A549 (cell line): ENCODE data around the gene TCP11L2. TPM values are rescaled to one million over a fixed set of nuclear protein-coding genes. Genes with fewer than 3 reads are reported as not detected.

Experiments used
- ATOH8 ChIP-seq: fragments of 250-450 bp; sonication (Bioruptor Pico); IDR thresholded peaks from 2 replicates; pipeline ENCODE4 v1.5.0; 2020; ENCODE audit warnings: low read depth, mild to moderate bottlenecking, moderate library complexity
- BCL3 ChIP-seq: fragments of >200 bp; sonication (Bioruptor Twin); formaldehyde crosslinking; IDR thresholded peaks from 3 replicates; pipeline ENCODE4 v1.6.1; 2016
- CBX2 ChIP-seq: fragments of 200-600 bp; sonication (generic); IDR thresholded peaks from 2 replicates; pipeline ENCODE4 v1.6.1; 2016; ENCODE audit warnings: low read depth, mild to moderate bottlenecking, borderline replicate concordance
- CBX8 ChIP-seq: fragments of 200-600 bp; sonication (generic); IDR thresholded peaks from 2 replicates; pipeline ENCODE4 v1.6.1; 2016
- CHD2 ChIP-seq: fragments of 150-350 bp; IDR thresholded peaks from 2 replicates; pipeline ENCODE4 v1.6.1; 2014; ENCODE audit warnings: low read length; ENCODE audit not compliant: partially characterized antibody
- CHD4 ChIP-seq: fragments of 200-600 bp; sonication (generic); IDR thresholded peaks from 2 replicates; pipeline ENCODE4 v1.6.1; 2016; ENCODE audit warnings: antibody characterized with exemption, mild to moderate bottlenecking, borderline replicate concordance
- E2F6 ChIP-seq: IDR thresholded peaks from 2 replicates; pipeline ENCODE4 v1.6.1; 2012; ENCODE audit warnings: low read depth, borderline replicate concordance
- EHMT2 ChIP-seq: fragments of 200-600 bp; sonication (generic); IDR thresholded peaks from 2 replicates; pipeline ENCODE4 v1.6.1; 2016; ENCODE audit warnings: antibody characterized with exemption, low read depth, mild to moderate bottlenecking, moderate library complexity
- EP300 ChIP-seq, 2 experiments: fragments of >200 bp; sonication (Bioruptor Twin); formaldehyde crosslinking; IDR thresholded peaks; 2 replicates in 1 of 2; 3 replicates in 1 of 2; pipeline ENCODE4 v1.6.1; 2016 to 2017
- ESRRA ChIP-seq: fragments of 150-350 bp; IDR thresholded peaks from 2 replicates; pipeline ENCODE4 v1.6.1; 2014; ENCODE audit warnings: mild to moderate bottlenecking, low read length, borderline replicate concordance
- FOXS1 ChIP-seq: fragments of 250-450 bp; sonication (Bioruptor Pico); IDR thresholded peaks from 2 replicates; pipeline ENCODE4 v1.5.0; 2020; ENCODE audit warnings: mild to moderate bottlenecking, moderate library complexity
- HDAC2 ChIP-seq: fragments of 200-600 bp; sonication (generic); IDR thresholded peaks from 2 replicates; pipeline ENCODE4 v1.6.1; 2016
- HMGXB4 ChIP-seq: fragments of 250-450 bp; sonication (Bioruptor Pico); IDR thresholded peaks from 2 replicates; pipeline ENCODE4 v1.5.0; 2021; ENCODE audit warnings: mild to moderate bottlenecking, moderate library complexity, borderline replicate concordance
- HOXA7 ChIP-seq: fragments of 250-450 bp; sonication (Bioruptor Pico); IDR thresholded peaks from 2 replicates; pipeline ENCODE4 v1.5.0; 2020; ENCODE audit warnings: mild to moderate bottlenecking, moderate library complexity
- HOXB5 ChIP-seq: fragments of 250-450 bp; sonication (Bioruptor Pico); IDR thresholded peaks from 2 replicates; pipeline ENCODE4 v1.5.0; 2020; ENCODE audit warnings: mild to moderate bottlenecking, moderate library complexity
- JUN ChIP-seq, 2 experiments: fragments of >200 bp; sonication (Bioruptor Twin); formaldehyde crosslinking; IDR thresholded peaks; 2 replicates in 1 of 2; 3 replicates in 1 of 2; pipeline ENCODE4 v1.6.1; 2016 to 2017
- MAFK ChIP-seq: fragments of 450-650 bp; IDR thresholded peaks from 2 replicates; pipeline ENCODE4 v1.6.1; 2014; ENCODE audit not compliant: partially characterized antibody
- NR3C1 ChIP-seq: fragments of >200 bp; sonication (Bioruptor Twin); formaldehyde crosslinking; IDR thresholded peaks from 3 replicates; pipeline ENCODE4 v1.6.1; 2017
- POLR2A ChIP-seq: IDR thresholded peaks from 2 replicates; pipeline ENCODE4 v1.6.1; 2012; ENCODE audit warnings: mild to moderate bottlenecking, low read length
- SMC3 ChIP-seq: fragments of >200 bp; sonication (Bioruptor Twin); formaldehyde crosslinking; IDR thresholded peaks from 3 replicates; pipeline ENCODE4 v1.6.1; 2018; ENCODE audit warnings: inconsistent platforms
- SREBF2 ChIP-seq: fragments of 450-650 bp; IDR thresholded peaks from 2 replicates; pipeline ENCODE4 v1.6.1; 2014; ENCODE audit warnings: mild to moderate bottlenecking, moderate library complexity
- TFCP2L1 ChIP-seq: fragments of 250-450 bp; sonication (Bioruptor Pico); IDR thresholded peaks from 2 replicates; pipeline ENCODE4 v1.5.0; 2021; ENCODE audit warnings: mild to moderate bottlenecking
- TP53 ChIP-seq: fragments of 250-450 bp; sonication (Bioruptor Pico); IDR thresholded peaks from 2 replicates; pipeline ENCODE4 v1.5.0; 2021; ENCODE audit warnings: mild to moderate bottlenecking, moderate library complexity
- ZFP36 ChIP-seq: fragments of 450-650 bp; IDR thresholded peaks from 2 replicates; pipeline ENCODE4 v1.6.1; 2014; ENCODE audit warnings: borderline replicate concordance; ENCODE audit not compliant: partially characterized antibody
- ZNF302 ChIP-seq: fragments of 250-450 bp; sonication (Bioruptor Pico); IDR thresholded peaks from 2 replicates; pipeline ENCODE4 v1.9.0; 2021; ENCODE audit warnings: inconsistent platforms, mild to moderate bottlenecking, moderate library complexity
- polyA plus RNA-seq, 4 experiments: library from polyadenylated mRNA; depleted of rRNA in 3 of 4; stranded (reverse); fragments of >200 nt; fragmentation: RNase III in 1 of 4; extraction: RNeasy Plus Mini Kit Qiagen cat#74134 plus additional on column Dnase treatment in 1 of 4; gene quantifications; 2 replicates in 3 of 4; 3 replicates in 1 of 4; pipeline ENCODE4 v1.2.3, GENCODE V29; 2011 to 2017
- TF ChIP-seq, protein P1 (sequence below): fragments of >200 bp; sonication (Bioruptor Twin); formaldehyde crosslinking; IDR thresholded peaks from 2 replicates; pipeline ENCODE4 v1.6.1; 2016

TCP11L2 gene
- polyA plus RNA-seq, 2 of the 4 experiments (the other 2 are of a cell fraction), result 4.1 to 16.6 TPM

DNA sequence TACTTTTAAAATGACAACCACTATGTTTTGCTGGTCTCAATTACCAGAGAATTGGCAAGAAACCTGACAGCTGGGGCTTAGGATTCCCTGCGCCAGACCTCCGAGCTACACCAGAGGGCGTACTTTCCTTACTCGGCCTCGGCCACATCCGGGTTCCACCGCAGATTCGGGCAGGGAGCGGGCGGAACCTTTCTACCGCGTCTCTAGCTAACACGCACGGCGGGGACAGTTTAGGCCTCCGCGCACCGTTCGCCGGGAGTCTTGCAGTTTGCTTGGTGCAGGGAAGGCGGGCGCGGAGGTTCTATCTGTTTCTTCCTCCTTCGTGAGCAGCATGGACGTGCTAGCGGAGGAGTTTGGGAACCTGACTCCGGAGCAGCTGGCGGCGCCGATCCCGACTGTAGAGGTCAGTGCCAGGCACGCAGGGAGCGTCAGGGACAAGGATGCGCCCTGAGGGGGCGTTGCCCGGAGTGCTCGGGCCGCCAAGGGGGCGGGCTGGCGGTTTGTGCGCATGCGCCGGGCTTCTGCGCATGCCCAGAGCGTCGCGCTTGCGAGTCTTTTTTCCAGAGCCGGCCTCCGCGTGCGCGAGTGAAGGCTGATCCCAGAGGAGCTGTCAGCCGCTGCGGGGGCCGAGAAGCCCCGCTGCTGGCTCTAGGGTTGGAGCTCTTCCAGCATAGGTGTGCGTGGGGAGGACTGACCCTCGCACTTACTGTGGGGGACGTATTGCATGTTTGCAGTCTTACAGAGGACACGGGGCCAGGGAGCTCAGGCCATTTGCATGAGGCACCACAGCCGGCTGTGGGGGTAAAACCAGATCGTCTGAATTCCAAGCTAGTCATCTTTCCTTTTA is 55.2 kb downstream of the TCP11L2 start, which contains the start of gene POLR3B (continued):
- TF ChIP-seq CBX8 (no peak), EP300 (IDR thresholded peaks at IDR 0.05) (no peak), TP53 (CRISPR knock-in tag) (0 out of 2 replicates have a peak, but pooled peaks have one; percentile 49), NR3C1 (no peak), HMGXB4 (peak; percentile 74; the same call in 1 of the 2 replicates), HOXB5 (CRISPR knock-in tag) (no peak), HOXA7 (CRISPR knock-in tag) (no peak), EHMT2 (no peak), BCL3 (peak; percentile 89; the same call in 2 of the 3 replicates), CHD4 (no peak), ZFP36 (no peak), ATOH8 (CRISPR knock-in tag) (peak; percentile 34; the same call in 1 of the 2 replicates), POLR2A (peak; percentile 92), CBX2 (no peak), E2F6 (no peak; the same call in none of the 2 replicates), ESRRA (no peak), MAFK (no peak), SREBF2 (no peak), HDAC2 (no peak), JUN (IDR thresholded peaks at IDR 0.05) (peak; percentile 91 to 97; a peak in 4 of 5 replicates), CHD2 (no peak), FOXS1 (CRISPR knock-in tag) (0 out of 2 replicates have a peak, but pooled peaks have one; percentile 37), SMC3 (peak; percentile 91), ZNF302 (CRISPR knock-in tag) (no peak), TFCP2L1 (CRISPR knock-in tag) (no peak)
- TF ChIP-seq, protein P1, sequence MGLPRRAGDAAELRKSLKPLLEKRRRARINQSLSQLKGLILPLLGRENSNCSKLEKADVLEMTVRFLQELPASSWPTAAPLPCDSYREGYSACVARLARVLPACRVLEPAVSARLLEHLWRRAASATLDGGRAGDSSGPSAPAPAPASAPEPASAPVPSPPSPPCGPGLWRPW, result no peak
